NCI-H1930 (cell line): ENCODE measurements around the gene MAD1L1.

ENCODE experiments used
- DNase-seq, 2 experiments: peaks; one replicate each; lab custom pipeline; 2025; lab: John Stamatoyannopoulos, UW

The MAD1L1 gene

DNA sequence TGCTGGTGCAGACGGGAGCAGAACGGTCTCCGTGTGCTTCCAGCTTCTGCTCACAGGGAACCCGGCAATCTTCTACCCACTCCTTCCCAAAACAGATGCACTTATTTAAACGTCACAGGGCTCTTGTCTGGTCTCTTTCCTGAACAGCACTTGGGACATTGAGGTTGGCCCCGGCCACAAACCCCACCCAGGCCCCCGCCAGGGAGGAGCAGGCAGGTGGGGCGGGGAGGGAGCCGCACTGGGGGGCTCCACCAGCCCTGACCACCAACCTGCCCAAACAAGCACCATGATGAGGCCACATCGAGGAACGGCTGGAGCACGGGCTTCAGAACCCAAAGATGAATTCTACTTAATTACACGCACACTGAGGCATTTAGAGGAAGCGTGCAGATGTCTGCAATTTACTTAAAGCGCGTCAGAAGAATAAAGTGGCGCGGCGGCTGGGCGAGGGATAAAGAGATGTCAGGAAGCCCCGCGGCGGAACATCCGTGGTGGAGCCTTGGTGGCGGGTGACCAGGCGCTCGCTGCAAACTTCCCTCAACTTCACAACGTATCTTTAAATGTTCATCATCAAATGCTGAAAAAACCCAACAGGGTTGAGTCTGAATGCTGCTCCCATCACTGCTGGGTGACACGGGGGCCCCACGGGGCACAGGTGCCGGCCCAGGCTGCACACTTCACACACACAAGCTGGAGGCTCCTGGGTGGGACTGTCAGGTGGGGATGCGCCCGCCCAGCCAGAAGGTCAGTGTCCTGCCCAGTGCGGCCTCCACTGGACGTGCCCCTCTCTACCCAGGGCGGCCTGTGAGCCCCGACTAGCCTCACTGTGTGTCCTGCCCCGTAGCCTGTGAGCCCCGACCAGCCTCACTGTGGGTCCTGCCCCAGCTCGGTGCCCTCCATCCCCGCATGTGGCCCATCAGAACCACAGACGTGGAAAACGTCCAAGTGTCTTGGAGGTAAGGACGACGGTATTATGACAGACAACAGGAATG, 279.2 kb downstream of the MAD1L1 start:
- no peak for DNase-seq

DNA sequence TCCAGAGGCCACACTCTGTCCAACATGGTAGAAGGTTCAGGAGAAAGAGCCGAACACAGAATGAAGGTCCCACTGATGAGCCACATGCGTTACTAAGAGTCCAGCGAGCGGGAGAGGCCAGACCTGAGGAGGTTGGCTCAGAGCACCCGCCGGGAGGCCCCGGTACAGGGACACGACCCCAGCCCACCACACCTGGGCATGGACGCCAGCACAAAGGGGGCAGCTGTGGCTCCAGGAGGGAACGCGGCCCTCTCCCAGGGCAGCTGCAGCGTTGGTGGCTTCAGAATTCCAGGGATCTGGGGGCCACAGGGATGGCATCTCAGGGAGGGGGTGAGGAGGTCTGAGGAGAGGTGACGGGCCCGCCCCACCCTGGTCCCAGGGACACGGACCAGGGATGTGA, 280.0 kb downstream of the MAD1L1 start:
- DNase-seq = no peak

DNA sequence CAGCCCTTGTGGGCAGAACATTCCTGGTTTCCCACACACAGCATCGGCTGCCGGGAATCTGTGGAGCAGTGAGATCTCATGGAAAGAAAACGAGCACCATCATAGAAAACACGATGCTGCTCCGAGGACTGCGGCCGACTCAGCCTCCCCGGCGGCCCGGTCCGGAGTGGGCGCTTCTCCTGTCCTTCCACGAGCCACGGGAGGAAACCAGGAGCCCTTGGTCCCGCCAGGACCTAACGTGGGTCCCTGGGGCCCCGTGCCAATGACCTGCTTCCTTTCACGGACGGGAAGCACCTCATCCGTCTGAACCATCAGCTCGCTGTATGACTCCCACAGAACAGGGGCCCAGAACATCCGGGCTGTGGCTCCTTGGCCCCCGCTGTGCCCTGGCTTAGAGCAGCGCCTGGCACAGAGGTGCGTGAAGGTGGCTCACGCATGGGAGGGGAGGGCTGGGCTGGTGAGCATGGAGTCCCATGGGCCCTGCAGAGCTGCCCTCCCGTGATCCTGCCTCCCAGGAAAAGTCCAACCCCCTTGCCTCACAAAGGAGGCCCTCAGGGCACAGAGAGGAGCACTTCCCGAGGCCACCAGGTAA, 280.5 kb downstream of the MAD1L1 start:
- no peak for DNase-seq

DNA sequence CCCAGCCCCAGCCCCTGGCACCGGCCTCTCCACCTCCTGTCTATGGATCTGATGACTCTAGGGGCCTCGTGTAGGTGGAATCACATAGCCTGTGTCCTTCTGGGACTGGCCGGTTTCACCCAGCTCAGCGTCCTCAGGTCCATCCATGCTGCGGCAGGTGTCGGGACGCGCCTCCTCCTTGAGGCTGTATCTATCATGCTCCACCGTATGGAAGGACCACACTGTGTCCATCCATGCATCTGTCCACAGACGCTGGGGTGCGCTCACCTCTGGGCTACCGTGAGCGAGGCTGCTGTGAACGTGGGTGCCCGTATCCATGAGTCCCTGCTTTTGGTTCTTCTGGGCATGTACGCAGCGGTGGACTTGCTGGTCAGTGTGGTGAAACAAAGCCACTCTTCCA, 281.1 kb downstream of the MAD1L1 start:
- DNase-seq = no peak

DNA sequence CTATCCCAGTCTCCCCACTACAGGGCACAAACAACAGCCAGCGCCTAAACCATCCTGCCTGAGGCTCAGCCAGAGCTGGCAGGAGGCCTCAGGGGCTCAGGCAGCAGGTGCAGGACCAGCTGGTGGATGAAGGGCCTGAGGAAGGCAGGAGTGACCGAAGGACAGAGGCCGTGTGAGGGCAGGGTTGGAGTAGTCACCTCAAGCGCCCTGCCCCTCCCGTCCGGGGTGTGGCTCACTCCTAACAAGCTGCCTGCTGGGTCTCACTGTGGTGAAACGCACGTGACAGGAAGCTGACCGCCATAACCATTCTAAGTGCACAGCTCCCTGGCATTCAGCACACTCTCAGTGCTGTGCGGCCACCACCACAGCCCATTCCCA, 281.6 kb downstream of the MAD1L1 start:
- DNase-seq = no peak

DNA sequence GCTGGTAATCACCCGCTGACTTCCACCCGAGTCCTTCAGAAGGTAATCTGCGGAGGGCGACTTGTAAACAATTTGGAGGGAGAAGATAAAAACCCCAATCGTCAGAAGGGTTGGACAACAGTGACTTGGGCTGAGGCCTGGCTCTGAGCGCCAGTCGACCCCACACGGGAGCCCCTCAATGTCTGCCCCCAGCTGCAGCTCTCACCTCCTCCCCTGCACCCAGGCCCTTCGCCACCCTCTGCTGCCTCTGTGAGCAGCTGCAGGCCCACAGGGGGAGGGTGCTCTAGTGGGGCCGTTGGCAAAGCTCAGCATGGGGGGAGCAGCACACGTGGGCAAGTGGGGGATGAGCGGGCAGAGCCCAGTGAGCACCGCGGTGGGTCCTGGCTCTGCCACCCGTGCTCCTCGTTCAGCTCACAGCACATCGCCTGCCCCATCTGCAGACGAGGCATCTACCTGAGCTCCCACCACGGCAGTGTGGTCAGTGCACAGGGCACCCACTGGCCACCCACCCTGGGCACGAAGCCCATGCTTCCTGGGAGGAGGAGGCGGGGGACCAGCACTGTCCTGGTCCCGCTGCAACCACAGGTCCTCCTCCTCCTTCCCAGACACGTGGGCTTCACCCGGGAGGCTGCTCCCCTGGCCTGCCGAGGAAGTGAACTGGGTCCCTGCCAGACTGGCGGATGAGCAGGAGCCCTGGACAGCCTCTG, 282.1 kb downstream of the MAD1L1 start:
- DNase-seq = no peak

DNA sequence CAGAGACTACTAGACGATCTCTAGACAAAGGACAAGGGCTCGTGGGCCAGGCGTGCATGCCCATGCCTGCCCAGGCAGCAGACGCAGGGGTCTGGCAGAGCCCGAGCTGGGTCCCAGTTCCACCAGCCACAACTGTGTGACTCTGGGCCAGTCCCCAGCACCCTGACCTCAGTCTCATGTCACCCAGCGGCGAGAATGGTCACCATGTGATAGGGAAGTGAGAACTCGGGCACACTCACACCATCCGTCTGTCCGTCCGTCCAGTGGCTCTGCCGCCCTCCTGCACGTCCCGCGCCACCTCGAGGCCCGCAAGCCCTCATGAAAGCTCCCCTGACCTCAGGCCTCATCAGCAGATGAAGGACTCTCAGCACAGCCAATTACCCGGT, 282.7 kb downstream of the MAD1L1 start:
- DNase-seq = no peak

DNA sequence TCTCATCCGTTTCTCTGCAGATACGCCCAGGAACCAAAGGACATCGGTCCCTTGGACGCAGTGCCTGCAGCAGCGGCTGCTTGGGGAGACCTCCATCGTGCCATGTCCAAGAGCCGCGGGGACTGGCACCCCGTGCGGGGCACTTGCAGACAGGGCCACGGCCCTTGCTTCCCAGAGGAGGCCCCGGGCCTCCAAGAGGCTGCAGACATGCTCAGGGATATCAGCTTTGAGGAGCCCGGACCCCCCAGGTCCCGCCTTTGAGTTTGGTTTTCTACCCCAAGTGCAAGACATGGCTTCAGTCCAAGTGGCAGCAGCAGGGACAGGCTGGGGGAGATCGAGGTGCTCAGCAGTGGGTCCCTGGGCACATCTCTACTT, 283.1 kb downstream of the MAD1L1 start:
- no peak for DNase-seq

DNA sequence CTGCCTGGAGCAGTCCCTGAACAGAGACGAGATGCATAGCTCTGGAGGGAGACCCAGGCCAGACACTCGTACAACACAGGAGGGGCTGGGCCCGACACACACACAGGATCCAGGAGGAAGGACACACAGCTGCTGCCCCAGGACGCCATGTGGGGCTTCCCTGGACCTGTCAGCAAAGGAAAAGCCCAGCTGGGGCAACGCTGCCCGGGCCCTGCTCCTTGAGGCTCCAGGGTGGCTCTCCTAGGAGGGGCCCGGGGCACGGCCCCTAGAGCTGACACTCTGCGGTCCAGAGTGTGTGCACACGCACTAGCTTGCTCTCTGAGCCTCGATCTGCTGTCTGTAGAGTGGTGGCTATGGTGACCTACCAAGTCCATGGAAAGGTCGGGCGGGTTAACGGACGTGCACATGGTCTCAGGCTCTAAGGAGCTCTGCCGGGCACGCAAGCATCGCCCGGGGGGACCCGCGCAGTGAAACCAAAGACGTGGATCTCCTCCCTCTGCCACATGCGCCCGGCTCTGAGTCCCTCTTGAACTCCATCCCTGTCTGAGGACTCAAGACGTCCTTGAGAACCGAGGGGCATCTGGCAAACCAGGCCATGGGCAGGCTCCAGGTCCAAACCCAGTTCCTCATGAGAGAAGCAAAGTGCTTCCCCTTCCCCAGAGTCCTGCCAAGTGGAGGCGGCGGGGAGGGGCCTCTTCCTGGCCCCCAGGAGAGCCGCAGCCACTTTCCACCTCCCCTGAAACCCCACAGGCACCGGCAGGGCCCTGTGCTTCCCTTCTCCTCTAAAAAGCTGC, 283.7 kb downstream of the MAD1L1 start:
- DNase-seq = no peak

DNA sequence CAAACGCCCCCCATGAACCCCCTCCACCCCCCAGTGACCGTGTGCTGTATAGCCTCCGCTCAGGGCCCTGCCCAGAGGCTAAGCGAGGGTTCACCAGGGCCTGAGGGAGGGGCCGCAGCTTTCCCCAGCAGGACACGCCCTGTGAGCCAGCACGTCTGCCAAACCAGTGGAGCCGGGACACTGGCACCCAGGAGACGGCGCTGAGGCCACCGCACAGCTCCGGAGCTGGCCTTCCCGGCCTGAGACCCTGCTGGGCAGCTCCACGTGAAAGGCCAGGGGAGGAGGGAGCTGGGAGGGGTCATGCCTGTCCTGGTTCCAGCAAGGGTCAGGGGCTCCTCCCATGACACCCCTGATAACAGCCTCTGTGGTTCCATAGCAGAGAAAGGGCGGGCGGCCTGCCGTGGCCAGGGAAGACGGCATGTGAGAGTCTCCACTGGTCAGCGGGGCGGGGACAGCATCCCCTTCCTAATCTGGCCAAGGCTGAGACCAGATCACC, 284.4 kb downstream of the MAD1L1 start:
- DNase-seq = no peak

DNA sequence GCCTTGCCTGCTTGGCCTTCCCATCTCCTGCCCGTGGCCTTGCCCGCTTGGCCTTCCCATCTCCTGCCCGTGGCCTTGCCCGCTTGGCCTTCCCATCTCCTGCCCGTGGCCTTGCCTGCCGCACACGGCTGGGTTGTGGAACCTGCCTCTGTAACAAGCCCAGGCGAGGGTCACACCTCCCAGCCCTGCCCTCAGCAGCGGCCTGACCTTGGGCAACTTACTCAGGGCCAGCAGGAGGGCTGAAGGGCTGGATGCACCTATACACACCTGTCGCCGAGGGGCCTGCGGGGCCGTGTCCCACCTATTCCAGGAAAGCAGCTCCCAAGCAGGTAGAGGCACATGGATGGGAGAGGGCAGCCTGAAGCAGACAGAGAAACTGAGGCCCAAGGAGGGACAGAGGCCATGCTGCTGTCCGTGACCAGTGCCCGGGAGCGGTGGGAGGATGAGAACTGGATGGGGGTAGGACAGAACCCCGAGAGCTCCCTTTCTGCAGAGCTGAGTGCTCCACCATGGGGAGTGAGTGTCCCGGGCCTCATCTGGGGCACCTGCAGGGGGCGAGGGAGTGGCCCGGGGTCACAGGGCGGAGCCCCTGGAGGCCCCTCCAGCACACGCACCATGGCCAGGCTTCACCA, 285.0 kb downstream of the MAD1L1 start:
- DNase-seq = no peak

DNA sequence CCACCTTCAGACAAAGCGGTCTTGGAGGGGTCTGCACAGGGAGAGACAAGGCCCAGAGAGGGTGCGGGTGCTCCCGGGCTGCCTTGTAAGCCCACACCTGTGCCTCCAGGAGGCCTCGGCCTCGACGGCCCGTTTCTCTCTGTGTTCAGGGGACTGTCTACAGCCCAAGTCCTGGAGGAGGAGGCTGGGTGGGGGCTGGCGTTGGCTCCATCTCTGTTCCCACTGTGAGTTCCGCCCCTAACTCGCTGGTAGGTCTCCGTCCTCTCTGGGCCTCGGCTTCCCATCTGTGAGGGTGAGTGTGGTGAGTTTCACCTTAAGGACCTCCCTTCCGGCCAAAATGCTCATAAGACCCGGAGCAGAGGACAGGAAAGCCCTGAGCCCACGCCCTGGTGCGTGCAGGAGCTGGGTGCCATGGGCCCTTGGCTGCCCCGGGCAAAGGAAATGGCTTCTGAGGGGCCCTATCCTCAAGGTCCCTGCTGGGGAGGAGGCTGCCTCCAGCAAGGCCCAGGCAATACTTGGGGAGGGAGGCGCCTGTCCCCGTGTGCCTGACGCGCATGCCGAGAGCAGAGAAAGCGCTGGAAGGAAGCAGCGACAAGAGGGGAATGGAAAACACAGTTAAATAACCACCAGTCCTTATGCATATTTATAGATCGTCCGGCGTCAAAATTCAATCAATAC, 285.8 kb downstream of the MAD1L1 start:
- DNase-seq = no peak

DNA sequence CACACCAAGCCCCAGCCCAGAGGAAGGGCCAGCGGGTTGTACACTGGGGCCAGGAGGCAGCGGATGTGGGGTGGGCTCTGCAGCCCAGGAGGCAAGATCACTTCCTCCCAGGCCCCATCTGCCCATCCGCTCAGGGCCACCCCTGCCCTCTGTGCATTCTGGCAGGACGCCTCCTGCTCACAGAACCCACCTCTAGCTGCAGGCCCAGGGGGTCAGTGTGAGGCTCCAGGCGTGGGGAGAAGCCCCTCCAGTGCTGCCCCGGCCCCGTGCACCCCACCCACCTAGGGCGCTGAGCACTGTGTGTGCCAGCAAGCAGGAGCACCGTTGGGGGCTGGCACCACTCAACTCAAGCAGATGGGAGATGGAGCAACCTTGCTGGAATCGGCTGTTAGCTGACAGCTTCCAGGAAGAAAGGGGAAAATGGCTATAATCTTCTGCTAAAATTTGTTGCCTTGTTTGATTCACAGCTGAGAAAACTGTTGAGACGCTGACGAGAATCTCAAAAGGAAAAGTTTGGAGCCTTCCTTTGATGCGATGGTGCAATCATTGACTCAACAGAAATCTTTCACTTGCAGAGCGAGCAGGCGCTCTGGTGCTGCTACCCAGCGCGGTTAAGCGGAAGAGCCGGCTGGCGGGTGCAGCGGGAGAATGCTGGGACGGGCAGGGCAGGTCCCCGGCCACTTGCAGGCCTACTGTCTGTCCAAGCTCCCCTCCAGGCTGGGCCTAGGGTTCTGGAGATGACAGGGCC, 286.5 kb downstream of the MAD1L1 start:
- no peak for DNase-seq

DNA sequence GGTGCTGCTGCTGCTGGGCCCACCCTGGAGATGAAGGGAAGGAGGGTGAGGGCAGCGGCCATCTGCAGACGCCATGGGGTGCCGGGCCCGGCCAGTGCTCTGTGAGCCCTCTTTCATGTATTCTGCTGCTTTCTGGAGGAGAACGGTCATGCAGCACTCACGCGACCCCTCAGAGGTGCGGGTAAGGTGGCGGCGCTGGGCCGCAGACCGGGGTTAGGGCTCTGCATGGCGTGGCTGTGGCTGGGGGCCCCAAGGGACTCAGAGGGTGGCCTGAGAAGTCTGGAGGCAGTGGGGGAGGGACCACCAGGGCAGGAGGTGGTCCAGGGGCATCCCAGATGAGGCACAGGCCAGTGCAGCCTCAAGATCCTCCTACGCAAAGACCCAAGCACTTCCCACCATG, 287.2 kb downstream of the MAD1L1 start:
- DNase-seq = no peak

DNA sequence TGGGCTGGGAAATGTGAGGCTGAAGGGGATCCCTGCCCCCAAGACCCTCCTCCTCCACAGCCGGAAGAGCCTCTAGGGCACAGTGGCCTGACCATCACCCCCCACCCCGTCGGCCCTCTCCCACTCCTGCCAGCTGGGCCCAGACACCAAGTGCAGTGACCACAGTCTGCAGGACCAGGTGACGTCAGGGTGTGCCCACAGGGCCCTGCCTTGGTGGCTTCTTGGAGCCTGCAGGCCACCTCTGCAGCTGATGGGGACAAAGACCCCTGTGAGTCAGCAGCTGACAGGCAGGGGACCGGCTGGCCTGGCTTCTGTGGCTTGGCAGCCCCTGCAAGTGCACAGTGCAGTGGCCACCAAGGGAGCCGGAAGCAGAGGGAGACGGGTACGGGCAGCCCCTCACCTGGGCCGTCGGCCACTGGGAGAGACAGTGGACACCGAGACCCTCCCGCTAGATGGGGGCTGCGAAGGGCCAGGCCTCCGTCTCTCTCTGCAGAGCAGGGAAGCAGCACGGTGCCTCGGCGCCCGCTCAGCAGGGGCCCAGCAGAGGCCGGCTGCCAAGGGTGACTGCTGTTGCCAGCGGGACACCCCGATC, 288.0 kb downstream of the MAD1L1 start:
- no peak for DNase-seq

DNA sequence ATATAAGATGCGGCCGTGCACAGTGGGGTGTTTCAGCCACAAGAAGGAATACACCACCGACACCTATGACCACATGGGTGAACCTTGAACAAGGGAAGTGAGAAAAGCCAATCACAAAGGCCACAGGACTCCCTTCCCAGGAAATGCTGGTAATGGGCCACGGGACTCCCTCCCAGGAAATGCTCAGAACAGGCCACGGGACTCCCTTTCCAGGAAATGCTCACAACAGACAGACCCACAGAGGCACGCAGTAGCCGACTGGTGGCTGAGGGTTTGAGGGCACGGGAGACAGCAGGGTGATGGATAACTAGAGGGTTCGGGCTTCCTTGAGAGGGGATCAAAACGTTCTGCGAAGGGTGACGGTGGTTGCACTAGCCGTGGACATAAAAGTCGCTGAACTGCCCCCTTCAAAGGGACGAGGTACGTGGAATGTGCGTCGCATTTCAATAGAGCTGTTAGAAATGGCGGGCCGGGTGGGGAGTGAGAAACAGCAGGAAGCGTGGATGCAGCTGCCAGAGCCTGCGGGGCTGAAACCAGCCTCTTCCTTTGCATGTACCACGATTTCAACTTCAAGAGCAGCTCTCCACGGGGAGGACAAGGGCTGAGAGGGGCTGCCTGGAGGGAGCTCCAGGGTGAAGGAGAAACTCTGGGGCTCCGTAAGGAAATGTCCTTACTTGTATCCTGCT, 288.7 kb downstream of the MAD1L1 start:
- DNase-seq = no peak

DNA sequence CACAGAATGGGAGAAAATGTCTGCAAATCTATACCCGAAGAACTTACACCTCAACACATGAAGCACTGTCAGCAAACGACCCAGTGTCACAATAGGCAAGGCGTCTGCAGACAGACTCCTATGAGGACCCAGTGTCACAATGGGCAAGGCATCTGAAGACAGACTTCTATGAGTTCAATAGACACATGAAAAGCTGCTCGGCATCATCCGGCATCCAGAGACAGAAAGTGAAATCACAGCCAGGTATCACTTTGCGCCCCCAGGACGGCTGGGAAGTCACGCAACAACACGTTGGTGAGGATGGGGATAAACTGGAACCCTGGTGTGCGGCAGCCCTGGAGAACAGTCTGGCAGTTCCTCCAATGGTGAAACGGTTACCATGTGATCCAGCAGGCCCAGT, 289.4 kb downstream of the MAD1L1 start:
- DNase-seq = no peak

DNA sequence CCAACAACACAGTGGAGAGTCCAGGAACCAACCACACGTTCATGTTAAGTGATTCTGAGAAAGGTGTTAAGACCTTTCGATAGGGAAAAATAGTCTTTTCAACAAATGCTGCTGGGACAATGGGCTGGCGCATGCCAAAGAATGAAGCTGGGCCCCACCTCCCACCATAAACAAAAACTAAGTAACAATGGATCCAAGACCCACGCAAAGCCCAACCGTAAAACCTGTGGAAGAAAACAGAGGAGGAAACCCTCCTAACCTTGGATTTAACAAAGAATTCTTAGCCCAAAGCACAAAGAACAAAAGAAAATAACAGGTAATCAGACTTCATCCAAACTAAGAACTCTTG, 289.8 kb downstream of the MAD1L1 start:
- DNase-seq = no peak

DNA sequence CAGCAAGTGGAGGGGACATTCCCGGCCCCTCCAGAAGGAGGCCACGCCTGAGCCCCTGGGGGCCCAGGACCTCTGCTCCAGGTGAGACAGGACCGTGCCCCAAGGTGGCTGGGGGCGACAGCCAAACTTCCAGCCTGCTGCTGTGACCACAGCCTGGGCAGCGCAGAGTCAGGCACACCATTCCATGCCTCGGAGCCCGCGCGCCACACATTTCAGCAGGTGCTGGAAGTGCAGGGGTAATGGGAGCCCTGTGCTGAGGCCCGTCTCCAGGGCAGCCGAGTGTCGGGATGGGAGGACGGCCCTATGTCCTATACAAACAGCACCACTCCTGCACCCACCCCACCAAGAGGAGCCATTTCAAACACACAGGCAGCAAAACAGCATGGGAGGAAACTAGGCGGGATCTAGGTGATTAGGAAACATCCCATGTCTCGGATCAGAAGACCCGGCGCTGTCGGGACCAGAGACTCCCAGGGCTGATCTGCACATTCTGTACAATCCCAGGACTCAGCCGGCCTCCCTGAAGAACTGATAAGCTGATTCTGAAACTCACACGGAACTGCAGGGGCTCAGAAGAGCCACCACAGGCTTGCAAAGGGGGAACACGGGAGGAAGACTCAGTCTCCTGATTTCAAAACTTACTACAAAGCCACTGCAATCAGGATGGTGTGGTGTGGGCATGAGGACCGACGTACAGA, 290.4 kb downstream of the MAD1L1 start:
- DNase-seq = no peak
